ENCODE data around the gene FGF2. TPM values are rescaled to one million over a fixed set of nuclear protein-coding genes. Genes with fewer than 3 reads are reported as not detected.
"Not testable (repeated sequence)": the region's sequence is repeated elsewhere in the genome, so short reads cannot be mapped to it uniquely, and the experiment has no call there.

Gene FGF2
- total RNA-seq, 1 donor from 2014 or later, result 19.2 TPM

DNA sequence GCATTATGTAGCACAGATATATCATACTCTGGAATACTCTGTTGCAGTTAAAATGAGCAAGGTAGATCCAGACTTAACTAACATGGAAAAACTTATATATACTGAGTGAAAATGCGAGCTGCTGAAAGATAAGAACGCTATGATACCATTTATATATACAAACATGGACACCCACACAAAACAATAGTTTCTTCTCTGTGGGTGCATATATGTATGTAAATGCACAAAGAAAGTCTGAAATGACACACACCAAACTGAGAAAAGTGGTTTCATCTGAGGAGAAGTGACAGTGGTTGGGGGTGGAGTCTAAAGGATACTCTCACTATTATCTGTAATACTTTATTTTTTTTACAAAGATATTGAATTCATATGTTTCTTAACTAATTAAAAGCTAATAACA lies 12.2 kb upstream of the FGF2 start:
- DNase-seq, result no peak

DNA sequence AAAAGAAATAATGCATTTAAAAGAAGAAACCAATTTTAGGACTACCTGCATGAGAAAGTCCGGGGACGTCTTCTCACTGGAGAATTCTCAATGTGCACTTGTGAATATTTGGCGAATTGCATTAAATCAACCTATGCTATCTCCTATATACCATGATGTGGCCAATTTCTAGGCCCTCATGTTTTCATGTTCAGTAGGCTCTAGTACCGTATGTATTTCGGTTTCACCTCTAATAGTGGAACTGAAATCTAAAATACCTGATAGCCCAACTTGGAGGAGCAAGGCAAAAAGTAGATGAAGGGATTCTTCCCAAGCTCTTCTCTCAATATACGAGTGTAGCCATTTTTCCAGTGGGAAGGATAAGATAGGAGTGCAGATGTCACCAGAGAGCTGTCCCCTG lies 11.4 kb upstream of the FGF2 start:
- no peak for DNase-seq

DNA sequence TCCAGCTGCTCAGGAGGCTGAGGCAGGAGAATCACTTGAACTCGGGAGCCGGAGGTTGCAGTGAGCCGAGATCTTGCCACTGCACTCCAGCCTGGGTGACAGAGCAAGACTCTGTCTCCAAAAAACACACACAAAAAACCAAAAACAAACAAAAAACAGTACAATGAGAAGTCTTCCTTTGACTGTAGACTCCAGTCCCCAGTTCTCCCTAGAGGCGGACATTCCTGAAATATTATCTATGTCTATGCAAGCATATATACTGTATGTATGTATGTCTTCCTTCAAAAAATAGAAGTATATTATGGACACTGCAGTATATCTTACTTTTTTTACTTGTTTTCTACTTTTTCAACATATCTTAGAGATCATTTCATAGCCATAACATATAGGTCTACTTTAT lies 10.2 kb upstream of the FGF2 start:
- no peak for DNase-seq

DNA sequence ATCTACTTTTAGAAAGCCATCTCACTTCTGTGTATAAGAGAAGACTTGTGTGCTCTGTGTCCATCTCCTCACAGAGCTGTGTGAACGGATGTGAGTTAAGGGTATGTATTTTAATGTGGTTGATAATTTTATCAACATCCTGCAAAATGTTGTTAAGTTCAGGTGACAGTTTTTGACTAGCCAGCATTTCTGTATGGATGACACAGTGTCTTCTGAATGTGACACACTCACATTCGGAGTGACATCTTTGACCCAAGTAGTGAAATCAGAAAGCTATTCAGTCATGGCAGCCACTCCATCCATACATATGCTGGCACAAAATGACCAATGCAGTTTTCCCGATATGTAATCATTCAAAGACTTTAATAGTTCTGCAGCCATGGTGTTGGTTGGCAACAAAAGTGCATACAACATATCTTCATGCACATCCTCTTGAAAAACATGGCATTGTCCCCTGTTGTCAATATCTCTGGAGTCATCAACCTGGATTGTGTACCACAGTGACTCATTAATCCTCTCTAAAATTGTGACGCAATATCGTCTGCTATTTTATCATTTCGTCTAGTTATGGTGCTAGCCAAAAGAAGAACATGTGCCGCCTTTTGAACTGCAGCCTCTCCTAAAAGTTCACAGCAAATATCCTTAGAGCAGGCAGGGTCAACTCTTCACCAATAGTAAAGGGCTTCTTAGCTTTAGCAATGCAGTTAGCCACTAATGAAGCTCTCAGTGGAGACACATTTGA lies 6.8 kb upstream of the FGF2 start:
- DNase-seq, result no peak

DNA sequence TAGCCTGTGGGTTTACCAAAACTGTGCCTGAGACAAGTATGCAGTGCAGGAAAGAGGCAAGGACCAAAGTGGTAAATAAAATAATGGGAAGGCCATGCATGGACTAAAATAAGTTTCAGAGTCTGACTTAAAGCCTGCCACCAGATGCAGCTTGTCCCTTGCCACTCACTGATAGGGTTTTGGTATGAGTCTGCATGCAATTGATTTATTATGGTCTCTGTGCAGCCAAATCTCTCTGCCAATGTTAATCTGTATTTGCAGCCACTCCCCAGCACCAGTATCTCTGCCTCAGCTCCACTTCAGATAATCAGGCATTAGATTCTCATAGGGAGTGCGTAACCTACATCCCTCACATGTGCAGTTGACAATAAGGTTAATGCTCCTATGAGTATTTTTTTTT lies 5.5 kb upstream of the FGF2 start:
- DNase-seq, result peak; percentile 90

DNA sequence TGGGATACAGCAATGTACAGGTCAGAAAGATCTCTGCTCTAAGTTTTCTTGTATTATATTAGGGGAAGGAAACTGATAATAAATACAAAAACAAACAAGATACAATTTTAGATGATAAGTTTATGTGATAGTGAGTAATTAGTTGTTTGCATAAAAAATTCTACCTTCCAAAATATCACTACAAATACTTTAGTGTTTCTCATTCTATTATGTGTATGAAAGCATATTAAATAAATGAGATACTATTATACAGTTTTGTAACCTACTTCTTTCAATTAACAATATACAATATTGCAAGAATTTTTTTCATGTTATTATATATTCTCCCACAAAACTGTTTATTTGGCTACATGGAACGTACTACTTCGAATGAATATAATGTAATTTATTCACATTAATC lies 4.2 kb upstream of the FGF2 start:
- DNase-seq, result no peak

DNA sequence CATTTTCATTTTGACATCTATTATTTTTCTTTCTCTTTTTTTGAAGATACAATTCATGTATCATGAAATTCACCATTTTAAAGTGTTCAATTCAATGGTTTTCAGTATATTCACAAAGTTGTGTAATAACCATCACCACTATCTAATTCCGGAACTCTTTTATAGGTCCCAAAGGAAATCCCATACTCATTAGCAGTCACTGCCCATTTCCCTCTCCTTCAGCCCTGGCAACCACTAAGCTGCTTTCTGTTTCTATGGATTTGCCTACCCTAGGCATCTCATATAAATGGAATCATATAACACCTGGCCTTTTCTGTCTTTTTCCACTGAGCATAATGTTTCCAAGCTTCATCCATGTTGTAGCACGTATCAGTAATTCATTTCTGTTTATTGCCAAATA lies 3.2 kb upstream of the FGF2 start:
- no peak for DNase-seq

DNA sequence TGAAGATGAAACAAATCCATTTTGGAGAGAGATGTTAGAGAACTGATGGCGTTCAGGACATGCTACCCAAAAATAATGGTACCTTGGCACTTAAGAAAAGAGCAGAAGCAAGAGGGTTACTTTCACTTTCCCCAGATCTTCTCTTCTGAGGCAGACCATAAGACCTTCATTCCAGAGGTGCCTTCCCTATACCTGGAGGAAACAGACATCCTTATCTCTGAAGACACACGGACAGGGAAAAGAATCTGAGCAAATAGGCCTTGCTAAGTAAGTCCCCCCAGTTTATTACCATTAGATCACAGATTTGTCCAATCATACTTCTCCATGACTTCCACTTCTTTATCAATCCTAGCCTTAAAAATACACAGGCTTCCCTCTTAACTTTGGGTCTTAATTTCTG lies 2.0 kb upstream of the FGF2 start:
- DNase-seq, result no peak

DNA sequence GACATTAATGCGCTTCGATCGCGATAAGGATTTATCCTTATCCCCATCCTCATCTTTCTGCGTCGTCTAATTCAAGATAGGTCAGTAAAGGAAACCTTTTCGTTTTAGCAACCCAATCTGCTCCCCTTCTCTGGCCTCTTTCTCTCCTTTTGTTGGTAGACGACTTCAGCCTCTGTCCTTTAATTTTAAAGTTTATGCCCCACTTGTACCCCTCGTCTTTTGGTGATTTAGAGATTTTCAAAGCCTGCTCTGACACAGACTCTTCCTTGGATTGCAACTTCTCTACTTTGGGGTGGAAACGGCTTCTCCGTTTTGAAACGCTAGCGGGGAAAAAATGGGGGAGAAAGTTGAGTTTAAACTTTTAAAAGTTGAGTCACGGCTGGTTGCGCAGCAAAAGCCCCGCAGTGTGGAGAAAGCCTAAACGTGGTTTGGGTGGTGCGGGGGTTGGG lies 528 bp upstream of the FGF2 start:
- DNase-seq, result peak; percentile 65

DNA sequence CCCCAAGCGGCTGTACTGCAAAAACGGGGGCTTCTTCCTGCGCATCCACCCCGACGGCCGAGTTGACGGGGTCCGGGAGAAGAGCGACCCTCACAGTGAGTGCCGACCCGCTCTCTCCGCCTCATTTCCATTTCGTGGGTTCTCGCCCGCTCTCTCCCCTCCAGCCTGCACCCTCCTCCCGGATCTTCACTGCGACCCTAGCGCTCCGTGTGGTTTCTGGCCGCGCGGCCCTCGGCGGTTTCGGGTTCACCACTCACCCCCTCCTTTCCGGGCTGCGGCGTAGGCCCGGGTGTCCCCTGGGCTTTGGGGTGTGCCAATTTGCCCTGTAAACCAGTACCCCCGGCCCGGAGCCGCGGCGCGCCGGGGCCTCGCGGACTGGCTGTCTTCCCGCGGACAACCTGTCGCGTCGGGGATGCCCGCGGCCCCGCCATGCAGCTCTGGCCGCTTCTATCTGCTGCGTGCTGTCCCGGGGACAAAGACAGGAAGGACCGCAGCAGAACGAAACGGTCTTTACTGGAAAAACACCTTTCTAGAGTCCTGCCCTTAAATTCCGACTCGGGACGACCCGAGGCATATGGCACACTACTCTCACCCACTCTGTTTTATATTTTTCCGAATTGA lies 737 bp downstream of the FGF2 start:
- peak; percentile 77 for DNase-seq

DNA sequence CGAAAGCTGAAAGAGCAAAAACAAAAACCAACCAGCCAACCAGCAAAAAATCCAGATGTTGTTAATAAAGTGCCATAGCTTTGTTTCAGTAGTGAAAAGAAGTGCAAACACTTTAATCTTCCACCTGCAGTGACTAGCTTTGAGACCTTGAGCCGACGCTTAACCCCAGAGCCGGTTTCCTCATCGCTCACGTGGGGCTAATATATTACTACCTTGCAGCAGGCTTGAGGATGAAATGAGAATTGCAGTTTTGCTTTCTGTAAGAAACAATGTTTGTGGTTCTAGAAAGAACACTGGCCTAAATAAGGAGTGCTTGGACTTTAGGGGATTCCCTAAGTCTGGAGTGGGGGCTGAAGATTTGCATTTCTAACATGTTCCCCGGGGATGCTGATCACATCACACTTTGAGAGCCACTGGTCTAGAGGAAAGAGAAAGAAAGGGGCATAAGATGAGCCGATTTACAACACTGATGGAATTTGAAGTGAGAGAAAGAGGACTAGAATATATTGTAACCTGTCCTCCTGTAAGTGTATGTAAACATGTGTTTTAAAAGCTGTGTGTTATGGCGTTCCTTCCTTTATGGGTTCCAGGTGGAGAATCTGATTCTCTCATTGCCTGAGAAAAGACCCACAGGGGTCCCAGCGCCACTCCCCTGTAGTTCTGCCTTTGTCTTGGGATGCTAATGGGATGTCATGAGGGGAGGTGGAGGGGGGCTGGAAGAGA lies 1.4 kb downstream of the FGF2 start:
- DNase-seq, result peak; percentile 68

DNA sequence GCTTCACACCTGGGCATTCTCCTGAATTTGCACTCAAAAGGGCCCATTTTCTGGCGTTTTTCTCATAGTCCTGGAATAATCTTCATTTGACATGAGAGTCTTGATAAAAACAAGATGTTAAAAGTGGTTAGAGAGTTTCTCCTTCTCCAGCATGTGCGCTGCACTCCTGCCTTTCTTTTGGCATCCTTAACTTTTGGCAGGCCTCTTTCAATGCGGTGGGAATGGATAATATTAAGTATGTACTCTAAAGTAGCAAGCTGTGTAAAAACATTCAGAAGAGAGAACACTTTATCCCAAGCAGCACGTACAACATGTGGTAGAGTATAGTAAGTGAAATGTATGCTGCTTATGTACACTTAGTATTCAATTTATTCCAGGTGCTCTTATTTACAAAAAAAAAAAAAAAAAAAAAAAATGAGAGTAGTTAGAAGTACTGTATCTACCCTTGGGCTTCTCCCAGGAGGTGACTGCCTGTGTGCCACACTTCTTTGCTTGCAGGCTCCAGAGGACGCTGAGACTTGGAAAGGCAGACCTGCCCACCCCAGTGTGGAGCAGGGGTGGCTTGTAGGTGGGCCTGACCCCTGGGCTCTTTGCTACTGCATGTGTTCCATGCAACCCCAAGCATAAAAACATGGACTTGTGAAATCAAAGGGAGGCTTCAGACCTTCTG lies 3.9 kb downstream of the FGF2 start:
- DNase-seq, result peak; percentile 95

DNA sequence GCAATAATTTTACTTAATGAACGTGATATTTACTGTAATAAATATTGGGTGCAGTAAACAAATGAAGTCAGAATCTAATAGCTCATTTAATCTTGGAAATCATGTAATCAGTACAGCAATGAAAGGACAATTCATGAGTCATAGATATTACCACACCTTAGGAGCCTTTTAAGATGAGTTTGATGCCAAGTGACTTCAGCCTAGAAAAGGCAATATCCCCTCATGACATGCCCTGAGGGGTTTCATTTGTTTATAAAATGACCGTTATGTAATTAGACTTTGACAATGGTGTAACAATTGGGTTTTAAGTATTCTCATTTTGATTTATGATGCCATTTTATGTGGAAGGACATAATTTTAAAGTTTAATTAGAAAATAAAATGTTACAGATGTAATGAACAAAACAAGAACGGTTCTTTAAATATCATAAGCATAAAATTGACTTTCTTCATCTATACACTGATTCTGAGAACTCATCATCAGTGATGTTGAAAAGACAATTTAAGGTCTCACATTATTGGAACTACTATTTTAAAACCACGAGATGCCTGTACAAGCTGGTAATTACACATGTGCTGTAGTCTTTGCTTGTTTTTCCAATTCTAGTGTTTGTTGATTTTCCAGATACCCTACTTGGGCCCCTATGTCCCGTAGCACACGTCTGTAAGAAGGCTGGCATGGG lies 5.0 kb downstream of the FGF2 start:
- DNase-seq, result no peak

DNA sequence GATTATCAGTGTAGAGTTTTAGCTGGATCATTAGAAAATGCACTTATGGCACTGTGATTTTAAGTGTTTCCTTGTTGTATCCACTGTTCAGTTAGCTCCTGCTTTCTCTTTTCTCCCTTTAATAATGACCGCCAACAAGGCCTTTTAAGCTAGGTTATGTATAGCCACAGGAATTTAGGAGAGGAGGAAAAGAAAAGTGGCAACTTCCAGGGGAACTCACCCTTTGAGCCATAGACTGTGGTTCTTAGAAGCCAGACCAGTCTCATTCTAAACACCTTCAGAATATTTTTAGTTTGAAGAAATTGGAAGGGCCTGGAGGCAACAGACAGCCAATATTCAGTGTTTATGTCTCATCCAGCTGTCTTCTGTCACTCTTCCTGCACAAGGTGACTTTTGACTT lies 6.1 kb downstream of the FGF2 start:
- DNase-seq, result no peak

DNA sequence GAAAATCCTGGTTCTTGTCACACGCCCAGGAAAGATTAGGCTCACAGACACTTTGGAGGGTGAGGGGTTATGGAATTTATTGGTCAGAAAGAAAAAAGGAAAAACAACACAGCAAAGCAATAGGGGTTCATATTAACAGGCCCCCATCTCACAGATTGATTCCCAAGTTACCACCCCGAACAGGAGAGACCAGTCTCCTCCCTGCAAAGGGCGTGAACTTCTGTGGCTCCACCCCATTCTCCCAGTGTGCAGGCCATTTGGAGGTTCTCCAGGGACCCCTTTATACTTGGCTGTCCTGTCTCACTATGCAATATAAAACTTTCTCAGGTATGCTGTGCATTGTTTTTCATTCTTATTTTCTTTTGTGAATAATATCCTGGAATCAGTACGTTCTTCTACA lies 7.4 kb downstream of the FGF2 start:
- no peak for DNase-seq

DNA sequence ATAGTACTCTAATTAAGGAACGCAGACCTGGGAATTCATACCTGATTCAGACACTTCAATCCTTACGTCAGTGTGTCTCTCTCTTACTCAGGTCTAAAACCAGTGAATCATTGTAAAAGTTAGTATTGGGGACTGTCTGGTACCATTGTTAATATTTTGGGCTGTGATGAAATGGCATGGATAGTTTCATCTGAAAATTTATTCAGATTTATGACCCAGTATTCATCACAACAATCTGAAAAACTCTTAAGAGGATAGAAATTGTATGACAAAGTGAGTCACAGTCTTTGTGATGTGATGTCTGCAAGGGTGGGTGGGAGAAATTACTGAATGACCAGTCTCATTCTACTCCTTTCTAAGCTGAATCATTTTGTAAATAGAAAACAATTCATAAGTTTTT lies 10.3 kb downstream of the FGF2 start:
- no peak for DNase-seq

DNA sequence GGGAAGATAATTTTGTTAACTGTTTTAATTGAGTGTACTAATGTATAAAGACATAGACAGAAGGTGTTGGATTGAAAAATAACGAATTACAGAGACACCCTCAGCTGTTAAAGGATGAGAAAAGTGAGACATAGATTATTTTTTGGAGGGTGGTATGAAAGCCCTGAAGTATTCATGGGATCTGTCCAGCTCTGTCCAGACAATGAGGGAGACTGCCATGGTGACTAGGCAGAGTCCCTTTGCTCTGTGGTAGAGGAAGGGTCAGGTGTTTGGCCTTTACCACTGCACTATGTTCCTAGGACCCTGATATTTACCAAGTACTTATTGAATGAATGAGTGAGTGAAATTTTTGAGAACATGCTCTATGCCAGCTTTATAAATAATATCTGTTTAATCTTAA lies 11.4 kb downstream of the FGF2 start:
- no peak for DNase-seq

DNA sequence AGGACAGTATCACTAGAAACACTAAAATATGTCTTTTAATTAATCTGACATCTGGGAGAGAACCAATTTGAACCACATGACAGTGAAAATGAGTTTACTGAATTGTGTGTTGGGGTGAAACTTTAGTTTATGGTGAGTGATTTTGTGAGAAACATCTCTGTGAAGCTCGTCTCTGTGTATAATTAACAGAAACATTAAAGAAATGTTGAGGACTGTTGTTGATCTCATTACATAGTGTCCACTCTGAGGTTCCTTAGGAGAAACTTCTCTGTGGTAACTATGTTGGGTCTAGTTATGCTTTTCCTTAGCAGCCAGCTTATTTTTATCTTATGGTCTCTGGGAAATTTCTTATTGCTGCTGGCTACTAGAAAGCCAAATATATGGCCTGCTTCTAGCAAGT lies 15.8 kb downstream of the FGF2 start:
- no peak for DNase-seq

DNA sequence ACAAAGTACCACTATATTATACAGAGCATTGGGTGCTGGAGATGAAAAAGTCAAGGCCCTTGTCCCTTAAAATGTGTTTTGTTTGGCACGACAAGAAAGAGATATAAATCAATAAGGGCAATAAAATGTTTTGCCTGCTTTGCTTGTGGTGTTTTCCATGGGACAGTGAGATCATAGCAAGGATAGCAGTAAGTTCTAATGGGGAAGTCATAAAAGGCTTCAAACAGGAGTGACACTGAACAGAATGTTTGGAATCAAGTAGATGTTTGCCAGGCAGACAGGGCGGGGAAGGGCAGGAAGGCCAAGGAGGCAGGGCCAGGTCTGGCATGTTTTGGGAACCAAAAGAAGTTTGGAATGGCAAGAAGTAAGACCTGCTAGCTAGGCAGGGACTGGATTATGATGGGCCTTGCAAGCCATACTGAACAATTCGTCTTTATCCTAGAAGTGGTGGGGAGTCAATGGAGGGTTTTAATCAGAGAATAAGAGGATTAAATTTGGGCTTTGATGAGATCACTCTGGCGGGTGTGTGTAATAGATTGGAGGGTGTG lies 16.4 kb downstream of the FGF2 start:
- no peak for DNase-seq

DNA sequence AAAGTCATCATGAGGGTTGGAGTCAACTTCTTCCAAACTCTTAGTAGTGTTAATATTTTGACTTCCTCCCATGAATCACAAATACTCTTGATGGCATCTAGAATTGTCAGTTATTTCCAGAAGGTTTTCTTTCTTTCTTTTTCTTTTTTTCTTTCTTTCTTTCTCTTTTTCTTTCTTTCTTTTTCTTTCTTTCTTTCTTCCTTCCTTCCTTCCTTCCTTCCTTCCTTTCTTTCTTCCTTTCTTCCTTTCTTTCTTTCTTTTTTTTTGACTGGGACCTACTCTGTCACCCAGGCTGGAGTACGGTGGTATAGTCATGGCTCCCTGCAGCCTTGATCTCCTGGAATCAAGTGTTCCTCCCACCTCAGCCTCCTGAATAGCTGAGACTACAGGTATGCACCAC lies 17.8 kb downstream of the FGF2 start:
- DNase-seq, result not testable (repeated sequence)

DNA sequence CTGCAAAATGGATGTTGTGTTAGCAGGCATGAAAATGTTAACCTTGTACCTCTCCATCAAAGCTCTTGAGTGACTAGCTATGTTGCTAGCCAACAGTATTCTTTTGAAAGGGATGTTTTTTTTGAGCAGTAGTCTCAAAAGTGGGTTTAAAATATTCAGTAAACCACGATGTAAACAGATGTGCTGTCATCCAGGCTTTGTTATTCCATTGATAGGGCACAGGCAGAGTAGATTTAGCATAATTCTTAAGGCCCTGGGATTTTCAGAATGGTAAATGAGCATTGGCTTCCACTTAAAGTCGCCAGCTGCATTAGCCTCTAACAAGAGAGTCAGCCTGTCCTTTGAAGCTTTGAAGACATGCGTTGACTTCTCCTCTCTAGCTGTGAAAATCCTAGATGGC lies 18.4 kb downstream of the FGF2 start:
- DNase-seq, result no peak

DNA sequence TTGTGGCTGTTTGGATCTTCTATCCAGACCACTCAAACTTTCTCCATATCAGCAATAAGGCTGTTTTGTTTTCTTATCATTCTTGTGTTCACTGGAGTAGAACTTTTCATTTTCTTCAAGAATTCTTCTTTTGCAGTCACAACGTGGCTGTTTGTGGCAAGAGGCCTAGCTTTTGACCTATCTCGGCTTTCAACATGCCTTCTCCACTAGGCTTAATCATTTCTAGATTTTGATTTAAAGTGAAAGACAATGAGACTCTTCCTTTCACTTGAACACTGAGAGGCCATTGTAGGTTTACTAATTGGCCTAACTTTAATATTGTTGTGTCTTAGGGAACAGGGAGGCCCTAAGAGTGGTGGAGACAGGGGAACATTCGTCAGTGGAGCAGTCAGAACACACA lies 19.1 kb downstream of the FGF2 start:
- DNase-seq, result no peak

Measured in tongue (tissue), 2 donors.